GM18868 (cell line): ENCODE measurements around the gene MRPS23.
"Not testable (repeated sequence)": the region's sequence is repeated elsewhere in the genome, so short reads cannot be mapped to it uniquely, and the experiment has no call there.

Experiments
- ATAC-seq: cut with Tn5 transposase; IDR thresholded peaks from one replicate; pipeline ENCODE4 v1.9.1; 2021; ENCODE audit warnings: mild to moderate bottlenecking, moderate library complexity; ENCODE audit not compliant: unreplicated experiment

MRPS23 gene

GRCh38 chr17:57864273-57864672 is 14.4 kb upstream of the MRPS23 start:
- no peak for ATAC-seq

- no peak for ATAC-seq
Measured at GRCh38 chr17:57862694-57863667, 13.1 kb upstream of the MRPS23 start.

DNA sequence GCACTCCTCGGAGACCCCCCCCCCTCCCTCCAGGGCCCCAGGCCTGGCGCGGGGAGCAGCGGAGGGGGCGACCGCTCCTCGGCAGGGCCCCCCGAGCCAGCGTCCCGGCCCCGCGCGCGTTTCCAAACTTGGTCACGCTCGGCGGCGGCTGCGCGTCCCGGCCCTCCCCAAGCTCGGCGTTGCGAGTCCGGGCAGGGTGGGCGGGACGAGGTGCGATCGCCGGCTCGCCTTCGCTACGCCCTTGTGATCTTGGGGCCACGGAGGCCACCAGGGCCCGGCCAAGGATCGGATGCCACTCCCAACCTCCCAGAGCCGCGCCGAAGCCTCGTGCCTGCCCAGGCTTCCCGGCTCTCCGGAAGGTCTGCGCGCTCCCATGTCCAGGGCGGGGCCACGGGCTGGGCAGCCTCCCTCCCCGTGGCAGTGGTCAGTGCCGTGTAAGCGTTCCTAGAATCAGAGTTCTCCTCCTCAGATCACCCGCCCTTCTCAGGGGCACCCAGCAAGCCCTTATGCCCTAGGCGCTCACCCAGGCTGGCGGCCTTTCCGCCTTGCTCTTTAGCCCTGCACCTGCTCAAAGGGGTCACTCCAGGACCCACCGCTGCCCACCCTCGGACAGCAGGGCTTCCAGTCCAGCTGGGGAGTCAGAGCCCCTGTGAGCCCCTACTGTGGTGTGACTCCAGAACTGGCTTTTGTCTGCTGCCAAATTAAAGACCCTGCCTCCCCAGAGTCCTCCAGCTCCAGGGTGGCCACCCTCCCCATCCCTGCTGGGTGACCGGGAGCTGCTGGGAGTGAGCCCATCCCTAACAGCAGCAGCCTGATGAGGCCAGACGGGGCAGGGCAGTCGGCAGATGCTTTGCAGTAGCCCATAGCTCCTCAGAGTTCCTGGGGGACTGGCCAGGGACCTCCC is 12.2 kb upstream of the MRPS23 start:
- no peak for ATAC-seq

DNA sequence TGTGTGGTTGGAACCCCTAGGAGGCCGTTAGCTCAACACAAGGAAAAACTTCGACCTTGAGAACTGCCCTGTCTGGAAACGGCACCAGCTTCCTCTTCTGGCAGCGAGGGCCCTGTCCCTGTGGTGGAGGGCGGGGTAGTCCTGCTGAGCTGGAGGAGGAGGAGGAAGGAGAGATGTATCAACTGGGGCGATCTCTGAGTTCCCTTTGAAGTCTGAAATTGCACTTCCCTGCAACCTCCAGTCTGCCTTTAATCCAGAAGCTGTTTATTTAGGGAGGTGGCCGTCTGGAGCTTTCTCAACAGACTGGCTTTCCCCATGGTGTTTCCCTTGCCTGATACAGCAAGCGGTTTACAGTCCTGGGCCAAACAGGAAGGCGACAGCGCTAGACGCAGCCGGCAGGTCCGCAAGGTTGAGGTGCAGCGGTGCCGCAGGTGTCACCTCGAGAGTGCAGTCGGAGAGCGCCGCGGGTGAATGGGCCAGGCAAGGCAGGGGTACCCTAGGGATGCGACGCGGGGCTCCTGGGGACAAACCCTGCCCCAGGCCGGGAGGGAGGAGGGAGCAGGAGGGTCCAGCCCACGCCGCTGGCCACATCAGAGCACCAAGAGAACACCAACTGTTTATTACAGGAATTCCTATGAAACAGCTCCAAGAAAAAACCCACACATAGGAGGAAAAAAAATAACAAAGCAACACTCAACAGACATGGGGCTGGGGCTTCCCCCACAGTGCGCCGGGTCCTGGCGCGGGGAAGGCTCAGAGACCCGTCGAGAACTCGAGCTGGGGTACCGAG is 11.4 kb upstream of the MRPS23 start:
- ATAC-seq, result no peak

- no peak for ATAC-seq
Measured at GRCh38 chr17:57860414-57860999, 10.7 kb upstream of the MRPS23 start.

- no peak for ATAC-seq
Measured at GRCh38 chr17:57859601-57860413, 10.0 kb upstream of the MRPS23 start.

DNA sequence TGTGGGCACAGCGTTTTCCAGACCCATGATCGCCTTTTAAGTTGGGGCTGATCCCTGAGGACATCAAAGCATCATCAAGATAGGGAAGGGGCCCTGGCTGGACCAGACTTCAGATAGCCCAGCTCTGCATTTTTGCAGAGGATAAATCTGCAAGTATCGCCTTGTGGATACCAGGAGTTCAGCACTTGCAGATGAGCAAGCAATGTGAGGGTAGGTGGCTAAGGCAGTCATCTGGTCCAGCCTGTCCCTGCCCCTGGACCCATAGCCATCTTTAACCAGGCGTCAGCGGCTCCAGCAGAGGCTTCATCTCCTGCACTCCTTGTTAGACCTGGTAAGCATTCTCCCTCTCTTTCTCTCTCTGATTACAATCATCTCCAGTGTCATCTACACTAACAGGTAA is 9.0 kb upstream of the MRPS23 start:
- ATAC-seq, result no peak

DNA sequence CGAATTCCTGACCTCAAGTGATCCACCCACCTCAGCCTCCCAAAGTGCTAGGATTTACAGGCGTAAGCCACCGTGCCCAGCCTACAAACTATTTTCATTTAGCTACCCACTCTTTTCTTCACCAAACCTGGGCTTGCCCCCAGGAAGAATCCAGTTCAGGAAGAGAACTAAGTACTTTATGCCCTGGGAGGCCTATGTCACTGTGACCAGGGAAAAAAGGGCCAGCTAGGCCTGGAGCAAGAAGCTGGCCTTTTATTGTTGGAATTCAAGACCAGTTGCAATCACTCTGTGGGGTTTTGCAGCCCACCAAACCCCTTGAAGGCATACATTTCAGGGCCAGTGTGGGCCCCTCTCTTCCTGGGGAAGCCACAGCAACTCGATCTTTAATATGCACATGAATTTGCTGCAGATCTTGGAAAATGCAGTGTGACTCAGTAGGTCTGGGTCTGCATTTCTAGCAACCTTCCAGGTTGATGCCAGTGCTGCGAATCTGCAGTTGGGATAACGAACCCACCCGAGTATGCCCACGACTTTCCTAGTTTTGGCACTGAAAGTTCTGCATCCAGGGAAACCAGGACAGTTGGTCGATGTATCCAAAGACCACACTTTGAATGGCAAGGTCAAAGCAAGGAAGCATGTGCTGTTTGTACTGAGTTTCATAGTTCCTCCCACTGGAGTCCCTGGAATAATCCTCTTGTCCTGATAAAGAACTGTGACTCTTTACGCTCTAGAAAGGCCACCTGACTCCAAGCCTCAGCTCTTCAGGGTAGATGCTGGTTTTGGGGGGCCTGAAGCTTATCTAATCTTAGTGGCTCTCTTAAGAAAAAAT is 7.2 kb upstream of the MRPS23 start:
- no peak for ATAC-seq

DNA sequence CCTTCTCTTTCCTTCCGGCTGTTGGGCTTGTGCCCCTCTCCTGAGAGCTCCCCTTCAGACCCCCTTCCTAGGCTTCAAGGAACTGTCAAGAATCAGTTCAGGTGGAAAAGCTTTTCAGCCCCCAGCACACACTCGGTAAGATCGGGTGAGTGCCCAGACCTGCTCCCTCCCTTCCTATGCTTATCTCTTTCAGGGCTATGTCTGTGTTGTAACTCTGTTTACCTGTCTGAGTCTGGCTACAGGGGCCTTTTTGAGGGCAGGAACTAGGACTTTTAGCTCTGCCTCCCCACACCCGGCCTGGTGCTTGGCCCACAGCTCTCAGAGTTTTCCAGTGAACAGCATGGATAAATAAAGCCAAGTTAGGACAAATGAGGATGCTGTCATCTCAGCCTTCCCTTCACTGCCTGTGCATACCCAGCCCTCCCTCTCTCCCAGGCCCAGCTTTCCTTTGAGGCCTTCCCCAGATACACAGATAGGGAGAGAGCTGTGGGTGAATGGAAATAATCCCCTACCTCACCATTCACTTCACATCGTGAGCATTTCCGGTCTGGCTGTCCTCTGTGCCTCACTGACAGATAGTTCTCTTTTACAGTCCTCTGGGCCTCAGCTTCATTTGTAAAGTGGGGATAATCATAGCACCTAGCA is 5.7 kb upstream of the MRPS23 start:
- ATAC-seq, result no peak

DNA sequence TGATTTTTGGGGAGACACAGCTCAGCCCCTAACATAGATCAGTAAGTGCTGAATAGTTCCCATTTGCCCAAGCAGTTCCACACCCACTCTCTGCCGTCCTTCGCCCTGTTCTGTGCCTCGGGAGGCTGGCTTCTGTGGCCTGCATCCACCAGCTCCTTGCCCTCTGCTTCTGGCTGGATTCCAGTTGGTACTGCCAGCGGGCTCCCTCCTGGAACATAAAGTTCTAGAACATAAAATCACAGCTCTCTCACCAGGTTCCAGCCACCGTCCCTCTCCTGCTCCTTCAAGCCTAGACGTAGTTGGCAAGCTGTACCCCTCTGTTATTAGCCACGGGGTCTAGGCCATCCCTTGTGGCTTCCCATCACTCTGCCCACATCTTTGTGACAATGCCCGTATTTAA is 3.9 kb upstream of the MRPS23 start:
- no peak for ATAC-seq

DNA sequence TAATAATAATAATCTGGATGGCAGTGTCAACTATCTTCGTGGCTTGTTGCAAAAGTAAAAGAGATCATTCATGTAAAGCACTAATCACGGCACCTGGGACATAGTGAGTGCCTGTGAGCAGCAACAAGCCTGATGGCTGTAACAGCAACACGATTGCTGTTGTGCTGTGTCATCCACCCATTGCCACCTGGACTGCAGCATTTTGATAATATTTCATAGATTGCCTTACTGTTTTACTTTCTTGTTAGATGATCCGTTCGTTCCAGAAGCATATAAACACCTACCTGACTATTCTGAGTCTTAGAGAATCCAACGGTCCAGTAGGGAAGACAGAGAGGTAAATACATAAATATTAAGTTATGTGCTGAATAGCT is 3.1 kb upstream of the MRPS23 start:
- no peak for ATAC-seq

DNA sequence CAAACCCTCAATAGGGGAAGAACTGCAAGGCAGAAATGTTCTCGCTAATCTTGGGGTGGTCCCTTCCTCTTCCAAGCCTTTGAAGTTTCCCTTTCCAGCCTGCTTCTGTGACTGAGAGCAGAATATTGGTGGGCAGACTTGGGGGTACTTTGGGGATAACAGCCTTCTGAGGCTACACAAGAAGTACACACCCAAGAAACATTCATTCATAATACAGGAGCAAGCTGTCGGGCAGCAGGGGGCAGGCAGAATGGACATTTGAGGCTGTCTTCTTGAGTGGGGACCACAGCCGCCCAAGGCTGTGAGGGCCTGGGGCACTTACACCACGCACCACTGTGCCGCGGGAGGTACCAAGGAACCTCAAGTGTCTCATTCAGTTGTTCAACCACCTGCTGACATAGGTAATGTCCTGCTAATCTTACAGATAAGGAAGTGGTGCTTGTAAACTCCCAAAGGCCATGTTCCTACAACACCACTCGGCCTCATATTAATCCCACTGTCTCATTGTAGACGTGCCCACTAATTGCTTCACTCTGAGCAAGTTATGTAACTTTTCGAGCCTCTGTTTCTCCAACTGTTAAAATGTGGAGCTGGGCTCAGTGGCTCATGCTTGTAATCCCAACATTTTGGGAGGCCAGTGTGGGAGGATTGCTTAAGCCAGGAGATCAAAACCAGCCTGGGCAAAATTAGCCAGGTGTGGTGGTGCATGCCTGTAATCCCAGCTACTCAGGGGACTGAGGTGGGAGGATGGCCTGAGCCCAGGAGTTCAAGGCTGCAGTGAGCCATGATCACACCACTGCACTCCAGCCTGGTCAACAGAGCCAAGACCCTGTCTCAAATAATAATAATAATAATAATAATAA is 2.5 kb upstream of the MRPS23 start:
- no peak for ATAC-seq

- ATAC-seq, result no peak
Measured at GRCh38 chr17:57849163-57849873, 526 bp downstream of the MRPS23 start.

GRCh38 chr17:57846056-57846945 is 3.5 kb downstream of the MRPS23 start:
- not testable (repeated sequence) for ATAC-seq

DNA sequence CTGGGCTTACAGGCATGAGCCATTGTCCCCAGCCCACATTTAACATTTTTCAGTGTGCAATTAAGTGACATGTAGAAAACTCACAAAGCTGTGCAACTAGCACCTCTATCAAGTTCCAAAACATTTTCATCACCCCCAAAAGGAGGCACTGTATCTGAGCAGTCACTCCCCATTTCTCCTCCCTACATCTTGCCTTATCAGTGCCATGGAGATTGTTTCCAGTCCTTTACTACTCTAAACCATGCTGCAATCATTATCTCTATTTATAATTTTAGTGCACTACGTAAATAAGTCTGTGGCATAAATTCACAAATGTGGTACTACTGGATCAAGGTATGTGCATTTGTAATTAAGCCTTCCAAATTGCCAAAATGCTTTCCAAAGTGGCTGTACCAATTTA is 7.6 kb downstream of the MRPS23 start:
- ATAC-seq, result no peak

DNA sequence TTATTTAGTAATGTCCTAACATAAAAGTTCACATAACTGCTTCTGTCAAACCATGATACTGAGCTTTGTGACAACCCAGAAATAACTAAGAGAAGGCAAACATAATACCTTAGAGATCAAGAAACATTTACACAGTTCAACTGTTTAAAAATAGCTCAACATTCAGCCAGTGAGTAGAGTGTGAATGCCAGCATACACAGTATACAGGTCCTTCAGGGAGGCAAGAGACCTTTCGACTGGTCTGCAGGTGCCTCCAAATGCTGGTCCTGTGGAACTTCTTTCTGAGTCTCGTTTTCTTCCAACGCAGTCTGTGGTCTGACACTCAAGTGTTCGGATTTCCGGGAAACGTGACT is 10.3 kb downstream of the MRPS23 start:
- ATAC-seq, result no peak
